ENCODE data around the gene SULT1C2. TPM values are rescaled to one million over a fixed set of nuclear protein-coding genes. Genes with fewer than 3 reads are reported as not detected.

Gene SULT1C2
- total RNA-seq, 1 donor from 2014 or later: not detected

GRCh38 chr2:108346827-108347226, 58.1 kb downstream of the SULT1C2 start:
- H3K36me3 ChIP-seq: no peaks in the 10 kb centered on the region
- H3K4me1 ChIP-seq: no peaks in the 10 kb centered on the region
- intact Hi-C loops (cut with DNase I): no loop called here
- TF ChIP-seq POLR2A (IDR thresholded peaks at IDR 0.05) (no peak), CTCF (IDR thresholded peaks at IDR 0.05) (no peak), POLR2AphosphoS5 (IDR thresholded peaks at IDR 0.05; ENCODE audit: insufficient read depth in 1 of 2, low read depth in 1 of 2) (no peak)
- no peak overlapping the region for H3K27ac ChIP-seq
- H3K27me3 ChIP-seq: no peaks in the 10 kb centered on the region
- no peaks in the 10 kb centered on the region for H3K9me3 ChIP-seq
- DNase-seq (ENCODE audit: extremely low spot score in 2 of 2): no peak
- no peak overlapping the region for H3K4me3 ChIP-seq

- TF ChIP-seq POLR2A (IDR thresholded peaks at IDR 0.05) (no peak), CTCF (IDR thresholded peaks at IDR 0.05) (no peak), POLR2AphosphoS5 (IDR thresholded peaks at IDR 0.05; ENCODE audit: insufficient read depth in 1 of 2, low read depth in 1 of 2) (no peak)
- H3K27me3 ChIP-seq: no peaks in the 10 kb centered on the region
- intact Hi-C loops (cut with DNase I): no loop called here
These were observed 59.1 kb downstream of the SULT1C2 start for GRCh38 chr2:108347786-108348185.

GRCh38 chr2:108348816-108349570, 60.3 kb downstream of the SULT1C2 start:
- intact Hi-C loops (cut with DNase I): no loop called here

More at GRCh38 chr2:108347786-108348185, 59.1 kb downstream of the SULT1C2 start:
- H3K4me1 ChIP-seq: no peaks in the 10 kb centered on the region
- H3K36me3 ChIP-seq: no peaks in the 10 kb centered on the region
- DNase-seq (ENCODE audit: extremely low spot score in 2 of 2): no peak
- H3K4me3 ChIP-seq: no peak overlapping the region
- H3K27ac ChIP-seq: no peak overlapping the region
- no peaks in the 10 kb centered on the region for H3K9me3 ChIP-seq

GRCh38 chr2:108349571-108349928, 60.9 kb downstream of the SULT1C2 start:
- no peaks in the 10 kb centered on the region for H3K27me3 ChIP-seq
- no peak overlapping the region for H3K4me3 ChIP-seq
- no peak for DNase-seq (ENCODE audit: extremely low spot score in 2 of 2)
- no peaks in the 10 kb centered on the region for H3K4me1 ChIP-seq
- H3K36me3 ChIP-seq: no peaks in the 10 kb centered on the region
- no peaks in the 10 kb centered on the region for H3K9me3 ChIP-seq
- no peak overlapping the region for H3K27ac ChIP-seq
- no peak for TF ChIP-seq POLR2A (IDR thresholded peaks at IDR 0.05)
- TF ChIP-seq POLR2AphosphoS5 (IDR thresholded peaks at IDR 0.05; ENCODE audit: insufficient read depth in 1 of 2, low read depth in 1 of 2): no peak
- TF ChIP-seq CTCF (IDR thresholded peaks at IDR 0.05): no peak
- intact Hi-C loops (cut with DNase I): no loop called here

More at GRCh38 chr2:108348816-108349570, 60.3 kb downstream of the SULT1C2 start:
- no peak overlapping the region for H3K27ac ChIP-seq
- no peak overlapping the region for H3K4me3 ChIP-seq
- no peak for TF ChIP-seq POLR2A (IDR thresholded peaks at IDR 0.05)
- no peak for TF ChIP-seq POLR2AphosphoS5 (IDR thresholded peaks at IDR 0.05; ENCODE audit: insufficient read depth in 1 of 2, low read depth in 1 of 2)
- no peak for TF ChIP-seq CTCF (IDR thresholded peaks at IDR 0.05)
- no peaks in the 10 kb centered on the region for H3K9me3 ChIP-seq
- H3K4me1 ChIP-seq: no peaks in the 10 kb centered on the region
- no peak for DNase-seq (ENCODE audit: extremely low spot score in 2 of 2)
- no peaks in the 10 kb centered on the region for H3K36me3 ChIP-seq
- no peaks in the 10 kb centered on the region for H3K27me3 ChIP-seq

GRCh38 chr2:108351889-108352288, 63.2 kb downstream of the SULT1C2 start:
- Histone ChIP-seq H3K9me3 (no peaks in the 10 kb centered on the region), H3K27me3 (no peaks in the 10 kb centered on the region)

More at GRCh38 chr2:108351889-108352288, 63.2 kb downstream of the SULT1C2 start:
- Histone ChIP-seq H3K4me1 (no peaks in the 10 kb centered on the region), H3K4me3 (no peak overlapping the region), H3K36me3 (no peaks in the 10 kb centered on the region), H3K27ac (no peak overlapping the region)
- intact Hi-C loops (cut with DNase I): loop anchor here (5.0 kb wide), 1 partner anchor 230 kb away; no protein-coding TSS in a partner anchor
- TF ChIP-seq POLR2AphosphoS5 (IDR thresholded peaks at IDR 0.05; ENCODE audit: insufficient read depth in 1 of 2, low read depth in 1 of 2) (no peak), CTCF (IDR thresholded peaks at IDR 0.05) (no peak), POLR2A (IDR thresholded peaks at IDR 0.05) (no peak)
- no peak for DNase-seq (ENCODE audit: extremely low spot score in 2 of 2)
